HEK293 (cell line): ENCODE results near the gene AFF1.

Source experiments
- CTCF ChIA-PET: fragments of 350-600 bp; formaldehyde crosslinking; extraction: SDS; loops from one replicate; lab custom pipeline; 2021; ENCODE audit warnings: antibody characterized with exemption; lab: Yijun Ruan, JAX
- POLR2A ChIA-PET: fragments of 300-600 bp; formaldehyde crosslinking; extraction: SDS; loops from one replicate; lab custom pipeline; 2020; ENCODE audit warnings: antibody characterized with exemption, inconsistent platforms; lab: Yijun Ruan, JAX
- H3K27ac ChIP-seq: fragments of 200-500 bp; sonication (Bioruptor generic); 2 replicates; pipeline ENCODE4 v1.5.1; 2014; ENCODE audit warnings: low read depth, low read length, control low read depth, inconsistent platforms; ENCODE audit errors: extremely low read depth
- H3K36me3 ChIP-seq, 2 experiments: fragments of 200-500 bp in 1 of 2; sonication (Bioruptor generic) in 1 of 2; 1 replicate in 1 of 2; 2 replicates in 1 of 2; pipeline ENCODE4 v1.5.1; 2014 to 2017; ENCODE audit warnings: inconsistent platforms in 2 of 2, low read length in 2 of 2; ENCODE audit not compliant: control insufficient read depth in 2 of 2, insufficient read depth in 1 of 2
- H3K4me1 ChIP-seq: fragments of 200-500 bp; sonication (Bioruptor generic); 2 replicates; pipeline ENCODE4 v1.5.1; 2014; ENCODE audit warnings: mild to moderate bottlenecking, low read length, inconsistent platforms; ENCODE audit not compliant: control insufficient read depth, insufficient read depth
- H3K4me3 ChIP-seq: 2 replicates; pipeline ENCODE4 v1.5.1; 2011; ENCODE audit warnings: low read depth, mild to moderate bottlenecking, control low read depth, low read length, moderate library complexity
- H3K9me3 ChIP-seq: fragments of 200-500 bp; sonication (Bioruptor generic); 2 replicates; pipeline ENCODE4 v1.5.1; 2014; ENCODE audit warnings: low read depth, low read length, inconsistent platforms; ENCODE audit not compliant: control insufficient read depth, insufficient read depth
- AEBP2 ChIP-seq: fragments of 450-650 bp; formaldehyde crosslinking; IDR thresholded peaks from 2 replicates; pipeline ENCODE4 v1.5.1; 2016; ENCODE audit warnings: missing biosample characterization, missing genetic modification characterization, borderline replicate concordance
- EGR2 ChIP-seq: fragments of 450-650 bp; formaldehyde crosslinking; IDR thresholded peaks from 2 replicates; pipeline ENCODE4 v1.5.1; 2016; ENCODE audit warnings: low read depth, missing biosample characterization, missing genetic modification characterization
- GLIS1 ChIP-seq: fragments of 450-650 bp; formaldehyde crosslinking; IDR thresholded peaks from 2 replicates; pipeline ENCODE4 v1.5.1; 2016; ENCODE audit warnings: missing biosample characterization, missing genetic modification characterization
- HIC1 ChIP-seq: fragments of 450-650 bp; formaldehyde crosslinking; IDR thresholded peaks from 2 replicates; pipeline ENCODE4 v1.5.1; 2016; ENCODE audit warnings: missing biosample characterization, missing genetic modification characterization
- KLF1 ChIP-seq: fragments of 450-650 bp; formaldehyde crosslinking; IDR thresholded peaks from 2 replicates; pipeline ENCODE4 v1.5.1; 2016; ENCODE audit warnings: missing biosample characterization, missing genetic modification characterization
- KLF9 ChIP-seq: fragments of 450-650 bp; formaldehyde crosslinking; IDR thresholded peaks from 2 replicates; pipeline ENCODE4 v1.5.1; 2016; ENCODE audit warnings: missing biosample characterization, missing genetic modification characterization, low read depth
- OSR2 ChIP-seq: fragments of 450-650 bp; formaldehyde crosslinking; IDR thresholded peaks from 2 replicates; pipeline ENCODE4 v1.5.1; 2016; ENCODE audit warnings: missing biosample characterization, missing genetic modification characterization
- PRDM1 ChIP-seq: fragments of 450-650 bp; formaldehyde crosslinking; IDR thresholded peaks from 2 replicates; pipeline ENCODE4; 2016; ENCODE audit warnings: missing biosample characterization, missing genetic modification characterization
- RBAK ChIP-seq: fragments of 450-650 bp; formaldehyde crosslinking; IDR thresholded peaks from 2 replicates; pipeline ENCODE4 v1.5.1; 2016; ENCODE audit warnings: missing biosample characterization, missing genetic modification characterization
- ZBTB11 ChIP-seq: fragments of 450-650 bp; formaldehyde crosslinking; conservative IDR thresholded peaks from 2 replicates; pipeline ENCODE4 v1.5.1; 2016; ENCODE audit warnings: low read depth, missing biosample characterization, missing genetic modification characterization
- ZBTB26 ChIP-seq: fragments of 450-650 bp; formaldehyde crosslinking; optimal IDR thresholded peaks from 2 replicates; pipeline ENCODE3; 2016; ENCODE audit warnings: missing biosample characterization, mild to moderate bottlenecking, missing genetic modification characterization
- ZEB2 ChIP-seq: fragments of 450-650 bp; formaldehyde crosslinking; IDR thresholded peaks from 2 replicates; pipeline ENCODE4 v1.5.1; 2016; ENCODE audit warnings: missing biosample characterization, missing genetic modification characterization
- ZNF169 ChIP-seq: fragments of 450-650 bp; formaldehyde crosslinking; IDR thresholded peaks from 2 replicates; pipeline ENCODE4 v1.5.1; 2016; ENCODE audit warnings: missing biosample characterization, missing genetic modification characterization
- ZNF202 ChIP-seq: fragments of 450-650 bp; formaldehyde crosslinking; IDR thresholded peaks from 2 replicates; pipeline ENCODE4 v1.5.1; 2016; ENCODE audit warnings: missing biosample characterization, missing genetic modification characterization, borderline replicate concordance
- ZNF214 ChIP-seq: fragments of 450-650 bp; formaldehyde crosslinking; IDR thresholded peaks from 2 replicates; pipeline ENCODE4 v1.5.1; 2017; ENCODE audit warnings: missing biosample characterization, mild to moderate bottlenecking, missing genetic modification characterization, borderline replicate concordance
- ZNF239 ChIP-seq: fragments of 450-650 bp; formaldehyde crosslinking; IDR thresholded peaks from 2 replicates; pipeline ENCODE4 v1.5.1; 2016; ENCODE audit warnings: missing biosample characterization, missing genetic modification characterization
- ZNF416 ChIP-seq: fragments of 450-650 bp; formaldehyde crosslinking; IDR thresholded peaks from 2 replicates; pipeline ENCODE4 v1.5.1; 2016; ENCODE audit warnings: missing biosample characterization, missing genetic modification characterization
- ZNF433 ChIP-seq: fragments of 450-650 bp; formaldehyde crosslinking; IDR thresholded peaks from 2 replicates; pipeline ENCODE4 v1.5.1; 2016; ENCODE audit warnings: missing biosample characterization, missing genetic modification characterization, low read depth
- ZNF549 ChIP-seq: fragments of 450-650 bp; IDR thresholded peaks from 2 replicates; pipeline ENCODE4 v1.5.1; 2018; ENCODE audit warnings: missing biosample characterization, missing genetic modification characterization, mild to moderate bottlenecking, inconsistent platforms, moderate library complexity
- ZNF555 ChIP-seq: fragments of 450-650 bp; formaldehyde crosslinking; conservative IDR thresholded peaks from 2 replicates; pipeline ENCODE4 v1.5.1; 2017; ENCODE audit warnings: missing biosample characterization, mild to moderate bottlenecking, missing genetic modification characterization, inconsistent platforms
- ZNF624 ChIP-seq: fragments of 450-650 bp; formaldehyde crosslinking; IDR thresholded peaks from 2 replicates; pipeline ENCODE4 v1.5.1; 2017; ENCODE audit warnings: missing biosample characterization, missing genetic modification characterization
- ZNF664 ChIP-seq: fragments of 450-650 bp; formaldehyde crosslinking; IDR thresholded peaks from 2 replicates; pipeline ENCODE4 v1.5.1; 2016; ENCODE audit warnings: missing biosample characterization, missing genetic modification characterization
- ZNF747 ChIP-seq: fragments of 450-650 bp; formaldehyde crosslinking; IDR thresholded peaks from 2 replicates; pipeline ENCODE4 v1.5.1; 2016; ENCODE audit warnings: missing biosample characterization, missing genetic modification characterization
- ZSCAN18 ChIP-seq: fragments of 450-650 bp; formaldehyde crosslinking; IDR thresholded peaks from 2 replicates; pipeline ENCODE4 v1.5.1; 2016; ENCODE audit warnings: missing biosample characterization, missing genetic modification characterization

Gene AFF1

GRCh38 chr4:87050596-87050995, 115.8 kb downstream of the AFF1 start:
- no peak for TF ChIP-seq ZNF624 (tag by site-specific recombination)
- TF ChIP-seq AEBP2 (tag by site-specific recombination) = no peak
- TF ChIP-seq ZNF202 (tag by site-specific recombination) = no peak
- TF ChIP-seq ZNF433 (tag by site-specific recombination) = no peak
- no peak for TF ChIP-seq RBAK
- TF ChIP-seq EGR2 (tag by site-specific recombination) = no peak
- TF ChIP-seq ZBTB11 (tag by site-specific recombination) = no peak
- TF ChIP-seq ZNF416 (tag by site-specific recombination) = no peak
- no peak overlapping the region for H3K4me3 ChIP-seq
- H3K27ac ChIP-seq = no peak overlapping the region
- no peaks in the 10 kb centered on the region for H3K9me3 ChIP-seq
- ChIA-PET POLR2A (no interaction called here), CTCF (interaction anchor here (0.6 kb wide), 1 partner anchor 467 kb away, joined by 4 read pairs; no protein-coding TSS in a partner anchor)
- H3K4me1 ChIP-seq = 0 out of 2 replicates have a peak, but pooled peaks cover 4% of the 10 kb centered on the region
- peaks cover 0 to 11% of the 10 kb centered on the region in 2 experiments; a peak in 1 of 3 replicates for H3K36me3 ChIP-seq

- Histone ChIP-seq H3K4me3 (no peak overlapping the region), H3K9me3 (no peaks in the 10 kb centered on the region), H3K4me1 (0 out of 2 replicates have a peak, but pooled peaks cover 4% of the 10 kb centered on the region), H3K36me3 (peaks cover 0 to 11% of the 10 kb centered on the region in 2 experiments; a peak in 1 of 3 replicates)
- ChIA-PET CTCF (interaction anchor here (0.6 kb wide), 1 partner anchor 466 kb away, joined by 4 read pairs; no protein-coding TSS in a partner anchor), POLR2A (no interaction called here)
- no peak for TF ChIP-seq ZNF549
- no peak for TF ChIP-seq HIC1
- no peak for TF ChIP-seq ZBTB26 (tag by site-specific recombination)
- TF ChIP-seq KLF9 (tag by site-specific recombination) = no peak
- TF ChIP-seq ZSCAN18 (tag by site-specific recombination) = no peak
- TF ChIP-seq GLIS1 (tag by site-specific recombination) = no peak
- no peak for TF ChIP-seq ZNF239 (tag by site-specific recombination)
- no peak for TF ChIP-seq ZNF555 (tag by site-specific recombination)
- TF ChIP-seq ZNF169 (tag by site-specific recombination) = no peak
- no peak for TF ChIP-seq OSR2 (tag by site-specific recombination)
- no peak for TF ChIP-seq KLF1
- TF ChIP-seq ZNF214 (tag by site-specific recombination) = no peak
- TF ChIP-seq ZEB2 = no peak
- TF ChIP-seq ZNF664 (tag by site-specific recombination) = no peak
- no peak for TF ChIP-seq ZNF747
- no peak for TF ChIP-seq PRDM1 (tag by site-specific recombination)
- TF ChIP-seq, all 188 proteins: peak for 0
- no peak overlapping the region for H3K27ac ChIP-seq
Observed at GRCh38 chr4:87051121-87051713, 116.4 kb downstream of the AFF1 start.
